Activated T-cell treated with anti-CD3 and anti-CD28 coated beads, Interleukin-2, amount 50 U/mL, for 4 hours (primary cell): Measurements from ENCODE around the gene SLC28A2. TPM values are rescaled to one million over a fixed set of nuclear protein-coding genes. Genes with fewer than 3 reads are reported as not detected.
A peak's percentile ranks its signal among the peaks of the same experiment; 100 is the strongest.
"Not testable (repeated sequence)": the region's sequence is repeated elsewhere in the genome, so short reads cannot be mapped to it uniquely, and the experiment has no call there.

Source experiments
- ATAC-seq, 2 donors: fragments of 200-7000 bp; cut with Tn5 transposase; one replicate each; pipeline ENCODE4 v1.10.0; 2021
- DNase-seq: peaks from one replicate; pipeline ENCODE4 v3.0.0-alpha.2; 2020
- H3K27me3 Mint-ChIP-seq: one replicate; pipeline ENCODE4 v1.8.0; 2021; ENCODE audit warnings: low read depth, mixed read lengths
- H3K36me3 Mint-ChIP-seq: one replicate; pipeline ENCODE4 v1.8.0; 2022; ENCODE audit warnings: mixed read lengths; ENCODE audit not compliant: insufficient read depth
- H3K4me1 Mint-ChIP-seq: one replicate; pipeline ENCODE4 v1.8.0; 2021; ENCODE audit warnings: low read depth, mixed read lengths
- H3K4me3 Mint-ChIP-seq: one replicate; pipeline ENCODE4 v1.8.0; 2021; ENCODE audit warnings: mild to moderate bottlenecking, moderate library complexity, mixed read lengths
- H3K9me3 Mint-ChIP-seq: one replicate; pipeline ENCODE4 v1.8.0; 2021; ENCODE audit warnings: mixed read lengths
- total RNA-seq, 3 donors: library from RNA; stranded (reverse); gene quantifications; one replicate each; pipeline ENCODE4 v1.2.1, GENCODE V29; 2021

The SLC28A2 gene
- total RNA-seq, 3 donors from 2014 or later: 0.14 TPM; not detected in 2

DNA sequence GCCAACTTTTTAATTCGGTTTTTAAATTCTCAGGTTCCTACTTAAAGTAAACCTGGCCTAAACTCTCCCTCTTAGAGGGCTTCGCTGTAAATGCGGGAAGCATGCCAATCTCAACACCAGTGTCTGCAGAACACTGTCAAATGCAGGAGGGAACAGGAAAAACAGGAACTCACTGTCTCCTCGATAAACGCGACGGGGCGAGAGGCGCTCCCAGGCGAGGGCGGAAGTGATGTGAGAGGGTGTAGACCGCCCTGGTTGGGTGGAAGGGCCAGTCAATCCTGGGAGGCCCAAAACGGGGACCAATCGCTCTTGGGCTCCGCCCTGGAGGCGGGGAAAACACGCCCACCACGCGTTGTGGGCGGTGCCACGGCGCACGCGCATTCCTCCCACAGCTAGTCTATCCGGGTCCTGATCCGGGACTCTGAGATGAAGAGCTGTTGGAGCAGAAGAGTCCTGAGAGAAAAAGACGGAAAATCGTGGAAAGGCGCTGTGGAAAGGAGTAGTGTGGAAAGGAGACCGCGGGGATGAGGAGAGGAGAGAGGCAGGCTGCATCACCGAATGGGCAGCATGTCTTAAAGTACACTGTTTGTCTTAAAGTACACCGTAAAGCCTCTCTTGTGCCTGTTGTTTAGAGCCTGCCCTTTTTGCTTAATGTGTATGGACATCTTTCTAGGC, 27.1 kb downstream of the SLC28A2 start:
- H3K4me3 Mint-ChIP-seq: peak overlapping the region; percentile 91
- no peaks in the 10 kb centered on the region for H3K36me3 Mint-ChIP-seq
- H3K27me3 Mint-ChIP-seq: peaks cover 5% of the 10 kb centered on the region
- DNase-seq (peak; percentile 96), ATAC-seq (peak; percentile 100)
- peaks cover 20% of the 10 kb centered on the region for H3K4me1 Mint-ChIP-seq
- H3K9me3 Mint-ChIP-seq: no peaks in the 10 kb centered on the region

DNA sequence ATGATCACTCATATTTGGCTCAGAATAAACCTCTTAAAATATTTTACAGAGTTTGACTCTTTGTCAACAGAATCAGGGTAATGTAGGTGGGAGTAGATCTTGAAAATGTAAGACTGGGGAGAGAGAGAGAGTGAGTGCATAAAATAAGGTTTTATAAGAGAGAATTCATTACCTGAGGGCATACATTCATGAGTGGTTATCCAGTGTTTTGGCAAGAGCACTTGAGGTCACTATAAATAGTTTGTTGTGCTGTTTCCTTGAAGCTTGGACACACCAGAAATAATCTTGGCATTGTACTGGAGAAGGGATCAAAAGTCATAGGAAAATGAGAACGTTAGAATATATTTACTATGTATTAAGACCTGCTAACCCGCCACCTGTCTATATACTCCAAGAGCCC, 33.4 kb downstream of the SLC28A2 start:
- no peak overlapping the region for H3K4me3 Mint-ChIP-seq
- H3K4me1 Mint-ChIP-seq: no peaks in the 10 kb centered on the region
- H3K36me3 Mint-ChIP-seq: no peaks in the 10 kb centered on the region
- no peak for DNase-seq
- H3K9me3 Mint-ChIP-seq: no peaks in the 10 kb centered on the region
- ATAC-seq: no peak
- peaks cover 25% of the 10 kb centered on the region for H3K27me3 Mint-ChIP-seq

DNA sequence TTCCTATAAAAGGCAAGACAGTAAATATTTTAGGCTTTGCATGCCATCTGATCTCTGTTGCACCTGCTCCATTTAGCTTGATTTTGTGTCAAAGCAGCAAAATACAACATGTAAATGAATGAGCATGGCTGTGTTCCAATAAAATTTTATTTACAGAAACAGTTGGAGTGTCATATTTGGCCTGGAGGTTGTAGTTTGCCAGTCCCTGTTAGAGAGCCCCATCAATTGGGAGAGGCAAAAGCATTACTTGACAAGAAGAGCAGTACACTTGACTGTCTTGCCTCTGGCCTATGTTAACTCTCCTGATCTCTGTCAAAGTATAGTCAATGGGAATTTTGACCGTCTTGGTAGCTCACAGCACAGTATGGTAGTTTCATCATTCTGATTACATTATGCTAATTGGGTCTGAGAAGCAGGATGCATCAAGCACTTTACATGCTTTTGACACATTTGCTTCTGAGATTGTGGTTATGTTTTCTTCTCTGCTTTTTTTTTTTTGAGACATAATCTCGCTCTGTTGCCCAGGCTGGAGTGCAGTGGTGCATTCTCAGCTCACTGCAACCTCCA, 35.4 kb downstream of the SLC28A2 start:
- Mint-ChIP-seq H3K4me3 (no peak overlapping the region), H3K36me3 (no peaks in the 10 kb centered on the region), H3K9me3 (no peaks in the 10 kb centered on the region), H3K4me1 (no peaks in the 10 kb centered on the region), H3K27me3 (peaks cover 29% of the 10 kb centered on the region)
- DNase-seq (no peak), ATAC-seq (no peak)

DNA sequence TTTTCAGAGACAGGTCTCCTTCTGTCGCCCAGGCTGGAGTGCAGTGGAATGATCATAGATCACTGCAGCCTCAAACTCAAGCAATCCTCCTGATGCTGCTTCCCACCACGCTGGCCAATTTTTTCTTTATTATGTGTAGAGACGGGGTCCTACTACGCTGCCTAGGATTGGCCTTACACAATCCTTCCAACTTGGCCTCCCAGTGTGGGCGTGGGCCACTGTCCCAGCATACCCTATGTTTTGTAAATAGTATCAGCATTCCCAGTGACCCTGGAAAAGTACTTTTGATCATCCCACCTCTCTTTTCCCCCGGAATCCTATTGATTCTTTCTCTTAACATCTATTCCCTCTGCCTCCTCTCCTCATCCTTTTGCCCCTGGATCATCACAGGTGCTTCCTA, 36.9 kb downstream of the SLC28A2 start:
- ATAC-seq (no peak), DNase-seq (no peak)
- Mint-ChIP-seq H3K4me3 (no peak overlapping the region), H3K9me3 (no peaks in the 10 kb centered on the region), H3K27me3 (peaks cover 28% of the 10 kb centered on the region), H3K36me3 (no peaks in the 10 kb centered on the region), H3K4me1 (no peaks in the 10 kb centered on the region)

DNA sequence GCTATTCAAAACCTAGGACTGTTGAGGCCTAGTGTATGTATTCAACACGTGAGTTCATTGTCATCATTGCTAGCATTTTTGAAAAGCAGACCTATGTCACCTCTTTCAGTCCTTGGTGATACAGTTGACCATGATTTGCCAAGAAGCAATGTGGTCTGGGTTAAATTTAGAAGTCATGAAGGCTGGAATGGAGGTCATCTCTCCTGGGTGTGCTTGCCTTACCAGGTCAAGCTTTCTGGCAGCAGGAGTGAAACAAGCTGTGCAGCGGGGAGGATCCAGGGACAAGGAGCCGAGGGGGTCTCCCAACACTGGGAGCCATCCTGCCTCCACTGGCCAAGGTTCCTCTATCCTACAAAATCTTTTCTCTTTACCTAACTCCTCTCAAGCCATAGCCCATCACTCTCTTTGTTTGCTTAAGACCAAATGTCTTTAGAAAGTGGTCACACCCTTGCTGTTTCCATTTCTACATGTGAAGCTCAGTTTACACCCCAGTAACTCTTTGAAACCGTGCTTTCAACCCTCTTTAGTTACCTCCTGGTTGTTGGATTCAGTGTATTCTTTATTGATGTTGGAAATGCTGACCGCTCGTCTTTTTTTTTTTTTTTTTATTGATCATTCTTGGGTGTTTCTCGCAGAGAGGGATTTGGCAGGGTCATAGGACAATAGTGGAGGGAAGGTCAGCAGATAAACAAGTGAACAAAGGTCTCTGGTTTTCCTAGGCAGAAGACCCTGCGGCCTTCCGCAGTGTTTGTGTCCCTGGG, 40.0 kb downstream of the SLC28A2 start:
- peaks cover 3% of the 10 kb centered on the region for H3K9me3 Mint-ChIP-seq
- no peaks in the 10 kb centered on the region for H3K36me3 Mint-ChIP-seq
- H3K4me3 Mint-ChIP-seq: no peak overlapping the region
- DNase-seq (no peak), ATAC-seq (no peak)
- H3K4me1 Mint-ChIP-seq: no peaks in the 10 kb centered on the region
- H3K27me3 Mint-ChIP-seq: peaks cover 13% of the 10 kb centered on the region

DNA sequence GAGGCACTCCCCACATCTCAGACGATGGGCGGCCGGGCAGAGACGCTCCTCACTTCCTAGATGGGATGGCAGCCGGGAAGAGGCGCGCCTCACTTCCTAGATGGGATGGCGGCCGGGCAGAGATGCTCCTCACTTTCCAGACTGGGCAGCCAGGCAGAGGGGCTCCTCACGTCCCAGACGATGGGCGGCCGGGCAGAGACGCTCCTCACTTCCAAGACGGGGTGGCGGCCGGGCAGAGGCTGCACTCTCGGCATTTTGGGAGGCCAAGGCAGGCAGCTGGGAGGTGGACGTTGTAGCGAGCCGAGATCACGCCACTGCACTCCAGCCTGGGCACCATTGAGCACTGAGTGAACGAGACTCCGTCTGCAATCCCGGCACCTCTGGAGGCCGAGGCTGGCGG, 41.3 kb downstream of the SLC28A2 start:
- H3K4me1 Mint-ChIP-seq, ATAC-seq, H3K4me3 Mint-ChIP-seq, DNase-seq, H3K9me3 Mint-ChIP-seq, H3K36me3 Mint-ChIP-seq: not testable (repeated sequence)
- peaks cover 12% of the 10 kb centered on the region for H3K27me3 Mint-ChIP-seq

DNA sequence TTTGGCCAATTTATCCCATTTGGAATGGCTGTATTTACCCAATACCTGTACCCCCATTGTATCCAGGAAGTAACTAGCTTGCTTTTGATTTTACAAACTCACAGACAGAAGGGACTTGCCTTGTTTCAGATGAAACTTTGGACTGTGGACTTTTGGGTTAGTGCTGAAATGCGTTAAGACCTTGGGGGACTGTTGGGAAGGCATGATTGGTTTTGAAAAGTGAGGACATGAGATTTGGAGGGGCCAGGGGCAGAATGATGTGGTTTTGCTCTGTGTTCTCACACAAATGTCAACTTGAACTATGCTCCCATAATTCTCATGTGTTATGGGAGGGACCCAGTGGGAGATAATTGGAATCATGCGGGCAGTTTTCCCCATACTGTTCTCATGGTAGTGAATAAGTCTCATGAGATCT, 46.9 kb downstream of the SLC28A2 start:
- DNase-seq, ATAC-seq: not testable (repeated sequence)

DNA sequence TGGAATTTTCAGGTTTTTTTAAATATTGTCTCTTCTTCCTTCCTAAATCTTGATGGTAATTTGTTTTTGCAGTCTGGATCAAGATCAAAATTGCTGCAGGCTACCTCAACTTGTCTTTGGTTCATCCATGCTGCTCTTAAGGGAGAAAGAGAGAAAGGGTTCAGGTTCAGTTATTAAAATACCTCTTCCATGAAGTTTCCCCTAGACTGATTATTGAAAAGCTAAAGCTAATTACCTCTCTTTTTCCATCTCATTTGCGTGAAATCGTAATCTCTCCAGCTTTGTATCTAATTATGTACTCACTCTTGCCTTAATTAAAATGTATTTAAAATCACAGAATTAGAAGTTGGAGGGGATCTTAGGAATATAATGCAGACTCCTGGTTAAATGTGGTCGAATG, 52.7 kb downstream of the SLC28A2 start:
- Mint-ChIP-seq H3K4me1 (peaks cover 5% of the 10 kb centered on the region), H3K4me3 (no peak overlapping the region), H3K36me3 (no peaks in the 10 kb centered on the region), H3K27me3 (peaks cover 24% of the 10 kb centered on the region), H3K9me3 (no peaks in the 10 kb centered on the region)
- ATAC-seq (no peak), DNase-seq (no peak)

More for the DNA sequence above, 46.9 kb downstream of the SLC28A2 start:
- not testable (repeated sequence) for H3K4me3 Mint-ChIP-seq, H3K27me3 Mint-ChIP-seq, H3K4me1 Mint-ChIP-seq, H3K36me3 Mint-ChIP-seq, H3K9me3 Mint-ChIP-seq

DNA sequence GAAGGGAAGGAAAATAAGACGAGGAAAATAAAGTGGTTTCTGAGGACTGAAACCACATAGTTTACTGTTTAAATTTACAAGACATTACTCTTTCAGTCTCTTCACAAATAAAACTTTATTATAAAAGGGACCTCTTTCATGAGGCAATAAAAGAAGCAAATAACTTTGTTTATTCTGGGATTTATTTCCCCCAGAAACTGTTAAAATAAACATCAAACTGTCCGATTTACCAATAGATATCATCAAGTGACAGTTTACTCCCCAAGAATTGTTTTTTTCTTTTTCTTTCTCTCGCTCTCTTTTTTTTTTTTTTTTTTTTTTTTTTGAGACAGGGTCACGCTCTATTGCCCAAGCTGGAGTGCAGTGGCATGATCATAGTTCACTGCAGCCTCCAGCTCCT, 54.1 kb downstream of the SLC28A2 start:
- DNase-seq: no peak
- peaks cover 5% of the 10 kb centered on the region for H3K4me1 Mint-ChIP-seq
- H3K27me3 Mint-ChIP-seq: peaks cover 19% of the 10 kb centered on the region
- no peak overlapping the region for H3K4me3 Mint-ChIP-seq
- no peak for ATAC-seq
- no peaks in the 10 kb centered on the region for H3K9me3 Mint-ChIP-seq
- H3K36me3 Mint-ChIP-seq: no peaks in the 10 kb centered on the region

DNA sequence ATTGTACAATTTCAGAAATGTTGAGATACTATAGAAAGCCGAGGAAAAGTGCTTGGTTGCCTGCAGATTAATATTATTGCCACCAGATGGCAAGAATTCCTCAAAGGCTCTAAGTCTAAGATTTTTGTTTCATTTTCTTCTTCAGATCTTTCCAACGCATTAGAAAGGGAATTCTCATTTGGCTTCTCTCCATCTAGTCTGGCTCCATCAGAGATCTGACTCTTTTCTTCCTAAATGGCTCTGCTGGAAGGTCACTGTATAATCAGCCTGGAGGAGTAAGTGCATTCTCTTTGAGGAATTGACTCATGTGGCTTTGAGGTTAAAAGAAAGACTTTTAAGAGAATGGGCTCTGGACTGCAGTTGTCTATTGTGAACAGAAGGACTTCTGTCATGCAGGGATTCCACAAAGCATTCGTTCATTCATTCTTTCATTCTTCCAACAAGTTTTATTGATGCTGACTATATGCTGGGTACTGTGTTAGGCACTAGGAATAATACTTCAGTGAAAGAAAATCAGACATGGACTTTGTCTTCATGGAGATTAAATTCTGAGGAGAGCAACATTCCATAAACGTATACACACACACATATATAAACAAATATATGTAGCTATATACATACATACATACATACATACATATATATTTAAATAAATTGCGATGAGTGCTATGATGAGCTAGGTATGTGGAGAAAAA, 55.3 kb downstream of the SLC28A2 start:
- peaks cover 25% of the 10 kb centered on the region for H3K27me3 Mint-ChIP-seq
- no peaks in the 10 kb centered on the region for H3K36me3 Mint-ChIP-seq
- H3K9me3 Mint-ChIP-seq: no peaks in the 10 kb centered on the region
- peak overlapping the region; percentile 24 for H3K4me3 Mint-ChIP-seq
- DNase-seq (no peak), ATAC-seq (no peak)
- peaks cover 5% of the 10 kb centered on the region for H3K4me1 Mint-ChIP-seq

DNA sequence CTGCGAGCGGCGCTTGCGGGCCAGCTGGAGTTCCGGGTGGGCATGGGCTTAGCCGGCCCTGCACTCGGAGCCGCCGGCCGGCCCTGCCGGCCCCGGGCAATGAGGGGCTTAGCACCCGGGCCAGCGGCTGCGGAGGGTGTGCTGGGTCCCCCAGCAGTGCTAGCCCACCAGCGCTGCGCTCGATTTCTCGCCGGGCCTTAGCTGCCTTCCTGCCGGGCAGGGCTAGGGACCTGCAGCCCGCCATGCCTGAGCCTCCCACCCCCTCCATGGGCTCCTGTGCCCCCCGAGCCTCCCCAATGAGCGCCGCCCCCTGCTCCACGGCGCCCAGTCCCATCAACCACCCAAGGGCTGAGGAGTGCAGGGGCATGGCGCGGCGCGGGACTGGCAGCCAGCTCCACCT, 62.1 kb downstream of the SLC28A2 start:
- H3K27me3 Mint-ChIP-seq: peaks cover 17% of the 10 kb centered on the region
- ATAC-seq, H3K36me3 Mint-ChIP-seq, H3K4me1 Mint-ChIP-seq, H3K4me3 Mint-ChIP-seq, H3K9me3 Mint-ChIP-seq, DNase-seq: not testable (repeated sequence)

DNA sequence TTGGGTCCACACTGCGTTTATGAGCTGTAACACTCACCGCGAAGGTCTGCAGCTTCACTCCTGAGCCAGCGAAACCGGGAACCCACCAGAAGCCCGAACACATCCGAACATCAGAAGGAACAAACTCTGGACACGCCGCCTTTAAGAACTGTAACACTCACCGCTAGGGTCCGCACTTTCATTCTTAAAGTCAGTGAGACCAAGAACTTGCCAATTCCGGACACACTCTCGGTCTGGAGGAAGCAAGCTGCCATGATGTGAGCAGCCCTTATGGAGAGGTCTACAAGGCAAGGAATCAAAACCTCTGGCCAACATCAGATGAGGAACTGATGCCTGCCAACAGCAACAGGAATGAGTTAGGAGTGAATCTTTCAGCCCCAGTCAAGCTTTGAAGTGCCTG, 62.9 kb downstream of the SLC28A2 start:
- H3K4me3 Mint-ChIP-seq: no peak overlapping the region

DNA sequence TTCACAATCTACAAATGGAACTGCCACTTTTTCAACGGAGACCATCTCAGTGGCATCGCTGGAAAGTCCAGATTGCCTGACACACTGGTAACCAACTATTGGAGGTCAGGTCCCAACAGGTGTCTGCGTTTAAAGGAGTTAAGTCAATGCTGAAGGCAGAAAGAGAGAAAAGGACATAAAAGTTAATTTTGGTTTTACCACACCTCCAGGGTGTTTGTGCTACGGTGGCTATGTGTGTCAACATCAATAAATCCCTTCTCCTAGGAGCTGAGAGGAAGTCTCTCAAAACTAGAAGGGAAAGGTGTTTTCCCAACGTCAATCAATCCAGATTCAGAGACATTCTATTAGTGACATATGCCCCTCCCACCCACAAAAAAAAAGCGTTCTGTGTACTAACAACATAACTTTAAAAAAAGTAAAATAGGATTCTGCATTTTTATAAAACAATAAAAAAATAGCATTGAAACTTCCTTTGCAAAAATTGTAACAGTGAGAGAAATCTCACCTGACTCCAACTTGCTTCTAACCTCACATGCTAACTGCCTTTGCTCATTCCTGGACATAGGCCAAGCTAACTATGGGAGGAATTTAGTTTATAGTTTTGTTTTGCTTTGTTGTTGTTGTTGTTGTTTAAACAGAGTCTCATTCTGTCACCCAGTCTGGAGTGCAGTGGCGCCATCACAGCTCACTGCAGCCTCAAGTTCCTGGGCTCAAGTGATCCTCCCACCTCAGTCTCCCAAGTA, 67.6 kb downstream of the SLC28A2 start:
- ATAC-seq (no peak), DNase-seq (no peak)
- H3K9me3 Mint-ChIP-seq: no peaks in the 10 kb centered on the region
- H3K4me3 Mint-ChIP-seq: no peak overlapping the region
- no peaks in the 10 kb centered on the region for H3K4me1 Mint-ChIP-seq
- H3K36me3 Mint-ChIP-seq: no peaks in the 10 kb centered on the region
- peaks cover 19% of the 10 kb centered on the region for H3K27me3 Mint-ChIP-seq

More for the DNA sequence above, 62.9 kb downstream of the SLC28A2 start:
- Mint-ChIP-seq H3K4me1 (no peaks in the 10 kb centered on the region), H3K9me3 (no peaks in the 10 kb centered on the region), H3K36me3 (no peaks in the 10 kb centered on the region), H3K27me3 (peaks cover 17% of the 10 kb centered on the region)
- DNase-seq: no peak
- no peak for ATAC-seq
